Astrocyte (in vitro differentiated cells and primary cell): ENCODE data around the gene MAP3K21. TPM values are rescaled to one million over a fixed set of nuclear protein-coding genes. Genes with fewer than 3 reads are reported as not detected.

Experiments
- DNase-seq: peaks from one replicate; pipeline ENCODE4 v3.0.0-alpha.2; 2010; ENCODE audit warnings: low read depth
- FAIRE-seq: peaks from 2 replicates; lab custom pipeline; 2011; peaks lifted over from hg19 to GRCh38; lab: Jason Lieb, UNC
- H2AFZ ChIP-seq: 2 replicates; pipeline ENCODE4 v1.6.0; 2012; ENCODE audit warnings: low read depth, low read length, inconsistent platforms
- H3K27ac ChIP-seq: 2 replicates; pipeline ENCODE4 v1.5.1; 2011; ENCODE audit warnings: low read depth, low read length, inconsistent platforms
- H3K27me3 ChIP-seq: 2 replicates; pipeline ENCODE4 v1.6.0; 2011; ENCODE audit warnings: low read length, inconsistent platforms; ENCODE audit not compliant: insufficient read depth
- H3K36me3 ChIP-seq: 2 replicates; pipeline ENCODE4 v1.5.1; 2011; ENCODE audit warnings: low read length, inconsistent platforms; ENCODE audit not compliant: insufficient read depth
- H3K4me1 ChIP-seq: 2 replicates; pipeline ENCODE4 v1.5.1; 2011; ENCODE audit warnings: low read length, inconsistent platforms; ENCODE audit not compliant: insufficient read depth
- H3K4me2 ChIP-seq: 2 replicates; pipeline ENCODE4 v1.6.0; 2012; ENCODE audit warnings: low read length, inconsistent platforms
- H3K4me3 ChIP-seq: 2 replicates; pipeline ENCODE4 v1.5.1; 2011; ENCODE audit warnings: low read depth, mild to moderate bottlenecking, low read length, inconsistent platforms; ENCODE audit not compliant: insufficient read depth
- H3K79me2 ChIP-seq: 2 replicates; pipeline ENCODE4 v1.6.0; 2012; ENCODE audit warnings: mild to moderate bottlenecking, low read length, inconsistent platforms; ENCODE audit not compliant: insufficient read depth
- H3K9ac ChIP-seq: 2 replicates; pipeline ENCODE4 v1.6.0; 2012; ENCODE audit warnings: mild to moderate bottlenecking, low read length, inconsistent platforms
- H3K9me3 ChIP-seq: 2 replicates; pipeline ENCODE4 v1.5.1; 2012; ENCODE audit warnings: low read depth, mild to moderate bottlenecking, low read length, inconsistent platforms; ENCODE audit not compliant: insufficient read depth
- H4K20me1 ChIP-seq: 2 replicates; pipeline ENCODE4 v1.6.0; 2012; ENCODE audit warnings: low read length, inconsistent platforms; ENCODE audit not compliant: insufficient read depth
- H3K27ac Mint-ChIP-seq: one replicate; pipeline ENCODE4 v1.8.0; 2021; ENCODE audit warnings: mild to moderate bottlenecking, mixed read lengths; ENCODE audit not compliant: unreplicated experiment
- H3K27me3 Mint-ChIP-seq: one replicate; pipeline ENCODE4 v1.8.0; 2021; ENCODE audit warnings: low read depth, mixed read lengths; ENCODE audit not compliant: unreplicated experiment
- H3K36me3 Mint-ChIP-seq: one replicate; pipeline ENCODE4 v1.8.0; 2021; ENCODE audit warnings: low read depth, mixed read lengths; ENCODE audit not compliant: unreplicated experiment
- H3K4me1 Mint-ChIP-seq: one replicate; pipeline ENCODE4 v1.8.0; 2021; ENCODE audit warnings: low read depth, mixed read lengths; ENCODE audit not compliant: unreplicated experiment
- H3K4me3 Mint-ChIP-seq: one replicate; pipeline ENCODE4 v1.8.0; 2021; ENCODE audit warnings: mild to moderate bottlenecking, moderate library complexity, mixed read lengths; ENCODE audit not compliant: unreplicated experiment
- H3K9me3 Mint-ChIP-seq: one replicate; pipeline ENCODE4 v1.8.0; 2021; ENCODE audit warnings: mild to moderate bottlenecking, mixed read lengths; ENCODE audit not compliant: unreplicated experiment
- CTCF ChIP-seq: IDR thresholded peaks from 2 replicates; pipeline ENCODE4 v1.5.1; 2011; ENCODE audit warnings: low read depth, mild to moderate bottlenecking, inconsistent platforms, low read length, moderate library complexity; ENCODE audit not compliant: insufficient read depth
- EZH2 ChIP-seq: IDR thresholded peaks from 2 replicates; pipeline ENCODE4 v1.6.1; 2012; ENCODE audit warnings: mild to moderate bottlenecking, low read length, inconsistent platforms; ENCODE audit not compliant: insufficient read depth
- total RNA-seq: library from RNA; stranded (reverse); gene quantifications from 2 replicates; pipeline ENCODE4 v1.2.1, GENCODE V29; 2021

MAP3K21 gene
- total RNA-seq, 1 donor from 2014 or later: 2.5 TPM

GRCh38 chr1:233357595-233358397, 30.3 kb downstream of the MAP3K21 start:
- no peaks in the 10 kb centered on the region for H3K27me3 Mint-ChIP-seq
- H3K27ac Mint-ChIP-seq: no peak overlapping the region
- Histone ChIP-seq H3K79me2 (no peaks in the 10 kb centered on the region), H4K20me1 (no peaks in the 10 kb centered on the region), H3K27ac (no peak overlapping the region), H2AFZ (no peak overlapping the region), H3K36me3 (no peaks in the 10 kb centered on the region), H3K27me3 (peaks cover 3% of the 10 kb centered on the region), H3K9me3 (no peaks in the 10 kb centered on the region), H3K4me2 (no peak overlapping the region), H3K4me1 (no peaks in the 10 kb centered on the region), H3K9ac (no peak overlapping the region), H3K4me3 (no peak overlapping the region)
- FAIRE-seq: no peak
- H3K9me3 Mint-ChIP-seq: no peaks in the 10 kb centered on the region
- H3K36me3 Mint-ChIP-seq: no peaks in the 10 kb centered on the region
- H3K4me3 Mint-ChIP-seq: no peak overlapping the region
- H3K4me1 Mint-ChIP-seq: peaks cover 2% of the 10 kb centered on the region
- no peak for TF ChIP-seq CTCF
- no peak for TF ChIP-seq EZH2
- no peak for DNase-seq

- Histone ChIP-seq H4K20me1 (no peaks in the 10 kb centered on the region), H3K9me3 (no peaks in the 10 kb centered on the region), H3K27me3 (peaks cover 3% of the 10 kb centered on the region), H3K36me3 (no peaks in the 10 kb centered on the region), H3K4me1 (no peaks in the 10 kb centered on the region), H3K79me2 (no peaks in the 10 kb centered on the region), H2AFZ (no peak overlapping the region), H3K4me2 (no peak overlapping the region), H3K27ac (no peak overlapping the region), H3K9ac (no peak overlapping the region), H3K4me3 (no peak overlapping the region)
- Mint-ChIP-seq H3K27me3 (no peaks in the 10 kb centered on the region), H3K9me3 (no peaks in the 10 kb centered on the region), H3K4me3 (no peak overlapping the region), H3K4me1 (peaks cover 2% of the 10 kb centered on the region), H3K36me3 (no peaks in the 10 kb centered on the region), H3K27ac (no peak overlapping the region)
- DNase-seq: no peak
- FAIRE-seq: no peak
- TF ChIP-seq EZH2 (no peak), CTCF (no peak)
Observed at GRCh38 chr1:233359431-233359830, 31.9 kb downstream of the MAP3K21 start.

- H3K79me2 ChIP-seq: no peaks in the 10 kb centered on the region
- H3K4me3 ChIP-seq: no peak overlapping the region
- Mint-ChIP-seq H3K4me1 (peaks cover 2% of the 10 kb centered on the region), H3K9me3 (no peaks in the 10 kb centered on the region), H3K27ac (no peak overlapping the region), H3K4me3 (no peak overlapping the region), H3K36me3 (no peaks in the 10 kb centered on the region), H3K27me3 (no peaks in the 10 kb centered on the region)
- H2AFZ ChIP-seq: no peak overlapping the region
- no peaks in the 10 kb centered on the region for H3K36me3 ChIP-seq
- DNase-seq (no peak), FAIRE-seq (no peak)
- H3K9ac ChIP-seq: no peak overlapping the region
- H3K4me1 ChIP-seq: no peaks in the 10 kb centered on the region
- H3K27ac ChIP-seq: no peak overlapping the region
- H3K27me3 ChIP-seq: peaks cover 3% of the 10 kb centered on the region
- no peak for TF ChIP-seq CTCF
- no peak for TF ChIP-seq EZH2
- no peaks in the 10 kb centered on the region for H4K20me1 ChIP-seq
- no peak overlapping the region for H3K4me2 ChIP-seq
- no peaks in the 10 kb centered on the region for H3K9me3 ChIP-seq
Observed at GRCh38 chr1:233359905-233360304, 32.4 kb downstream of the MAP3K21 start.
